ENCODE measurements around the gene FYB2. TPM values are rescaled to one million over a fixed set of nuclear protein-coding genes. Genes with fewer than 3 reads are reported as not detected.

FYB2 gene
- total RNA-seq, 2 donors from 2014 or later: 0.39 to 0.70 TPM

DNA sequence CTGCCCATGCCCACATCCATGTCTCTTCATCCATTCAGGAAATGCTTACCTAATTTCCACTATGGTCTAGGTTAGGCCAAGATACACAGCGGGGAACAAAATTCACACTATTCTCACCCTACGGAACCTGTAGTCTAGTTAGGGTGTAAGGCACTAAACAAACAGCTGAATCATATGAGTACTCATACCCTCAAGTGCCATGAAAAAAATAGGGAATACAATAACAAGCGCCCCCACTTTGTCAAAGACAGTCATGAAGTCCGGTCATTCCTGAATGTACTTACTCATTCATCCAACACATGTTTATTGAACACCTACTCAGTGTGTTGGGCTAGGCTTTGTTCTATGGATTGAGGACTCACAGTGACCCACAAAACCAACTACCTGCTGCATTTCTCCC is 6.2 kb upstream of the FYB2 start:
- TF ChIP-seq, protein P1, sequence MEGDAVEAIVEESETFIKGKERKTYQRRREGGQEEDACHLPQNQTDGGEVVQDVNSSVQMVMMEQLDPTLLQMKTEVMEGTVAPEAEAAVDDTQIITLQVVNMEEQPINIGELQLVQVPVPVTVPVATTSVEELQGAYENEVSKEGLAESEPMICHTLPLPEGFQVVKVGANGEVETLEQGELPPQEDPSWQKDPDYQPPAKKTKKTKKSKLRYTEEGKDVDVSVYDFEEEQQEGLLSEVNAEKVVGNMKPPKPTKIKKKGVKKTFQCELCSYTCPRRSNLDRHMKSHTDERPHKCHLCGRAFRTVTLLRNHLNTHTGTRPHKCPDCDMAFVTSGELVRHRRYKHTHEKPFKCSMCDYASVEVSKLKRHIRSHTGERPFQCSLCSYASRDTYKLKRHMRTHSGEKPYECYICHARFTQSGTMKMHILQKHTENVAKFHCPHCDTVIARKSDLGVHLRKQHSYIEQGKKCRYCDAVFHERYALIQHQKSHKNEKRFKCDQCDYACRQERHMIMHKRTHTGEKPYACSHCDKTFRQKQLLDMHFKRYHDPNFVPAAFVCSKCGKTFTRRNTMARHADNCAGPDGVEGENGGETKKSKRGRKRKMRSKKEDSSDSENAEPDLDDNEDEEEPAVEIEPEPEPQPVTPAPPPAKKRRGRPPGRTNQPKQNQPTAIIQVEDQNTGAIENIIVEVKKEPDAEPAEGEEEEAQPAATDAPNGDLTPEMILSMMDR (IDR thresholded peaks at IDR 0.05): no peak
- Histone ChIP-seq H3K4me1 (peaks cover 0 to 10% of the 10 kb centered on the region in 2 donors), H3K36me3 (no peaks in the 10 kb centered on the region), H3K27ac (no peak overlapping the region), H3K9me3 (no peaks in the 10 kb centered on the region), H3K27me3 (no peaks in the 10 kb centered on the region), H3K4me3 (no peak overlapping the region)
- no peak for DNase-seq (ENCODE audit: low spot score)

DNA sequence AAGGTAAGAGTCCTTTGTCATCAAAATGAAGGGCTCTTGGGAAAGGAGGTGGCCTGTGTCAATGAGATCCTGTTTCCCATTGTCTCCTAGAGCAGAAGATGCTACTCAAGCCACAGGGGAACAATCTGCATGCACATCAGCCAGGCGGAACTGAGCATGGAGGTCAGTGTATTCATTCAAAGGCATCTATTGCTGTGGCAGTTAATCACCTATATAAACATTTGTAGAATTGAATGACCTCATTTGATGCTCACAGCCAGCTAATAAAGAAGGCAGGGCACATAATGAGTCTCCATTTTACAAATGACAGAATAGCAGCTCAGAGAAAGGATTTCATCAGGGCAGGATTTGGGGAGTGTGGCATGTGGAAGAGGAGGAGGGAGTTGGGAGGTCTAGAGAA is 5.7 kb upstream of the FYB2 start:
- no peak overlapping the region for H3K4me3 ChIP-seq
- H3K36me3 ChIP-seq: no peaks in the 10 kb centered on the region
- TF ChIP-seq, protein P1 (IDR thresholded peaks at IDR 0.05): no peak
- no peaks in the 10 kb centered on the region for H3K27me3 ChIP-seq
- H3K4me1 ChIP-seq: peaks cover 0 to 10% of the 10 kb centered on the region in 2 donors
- no peak for DNase-seq (ENCODE audit: low spot score)
- H3K27ac ChIP-seq: no peak overlapping the region
- no peaks in the 10 kb centered on the region for H3K9me3 ChIP-seq

DNA sequence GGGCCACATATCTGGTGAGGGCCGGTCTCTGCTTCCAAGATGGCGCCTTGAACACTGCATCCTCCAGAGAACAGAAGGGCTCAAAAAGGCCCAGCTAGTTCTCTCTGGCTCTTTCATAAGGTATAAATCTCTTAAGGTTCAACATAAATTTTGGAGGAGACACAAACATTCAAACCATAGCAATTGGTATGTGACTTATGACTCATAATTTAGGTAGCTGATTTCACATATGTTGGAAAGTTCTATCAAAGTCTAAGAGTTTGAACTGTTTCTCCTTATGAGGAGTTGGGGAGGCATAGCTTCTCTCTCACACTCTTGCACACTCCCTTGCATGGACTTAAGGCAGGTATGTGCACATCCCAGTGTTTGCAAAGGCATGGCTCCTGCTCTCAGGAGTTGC is 5.1 kb upstream of the FYB2 start:
- no peak for DNase-seq (ENCODE audit: low spot score)
- Histone ChIP-seq H3K4me3 (no peak overlapping the region), H3K27me3 (no peaks in the 10 kb centered on the region)

DNA sequence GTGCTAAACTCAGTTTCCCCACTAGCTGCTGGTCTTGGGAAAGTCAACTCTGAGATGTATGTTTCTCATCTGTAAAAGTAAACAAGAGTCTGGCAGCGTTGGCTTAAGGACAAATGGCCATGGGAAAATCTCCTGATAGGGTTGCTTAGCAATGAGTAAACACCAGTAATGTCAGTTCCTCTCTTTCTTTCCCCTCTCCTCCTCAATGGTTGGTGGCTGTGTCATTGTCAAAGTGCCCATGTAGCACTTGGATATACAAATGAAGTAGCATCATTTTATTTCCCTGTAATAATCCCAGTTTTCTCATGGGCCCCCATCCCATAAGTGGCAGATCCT is 2.2 kb upstream of the FYB2 start:
- Histone ChIP-seq H3K4me3 (no peak overlapping the region), H3K27ac (no peak overlapping the region), H3K27me3 (no peaks in the 10 kb centered on the region), H3K4me1 (peaks cover 0 to 29% of the 10 kb centered on the region in 2 donors), H3K36me3 (no peaks in the 10 kb centered on the region), H3K9me3 (no peaks in the 10 kb centered on the region)
- TF ChIP-seq, protein P1 (IDR thresholded peaks at IDR 0.05): no peak
- no peak for DNase-seq (ENCODE audit: low spot score)

More for the DNA sequence above, 5.1 kb upstream of the FYB2 start:
- peaks cover 0 to 15% of the 10 kb centered on the region in 2 donors for H3K4me1 ChIP-seq
- H3K36me3 ChIP-seq: no peaks in the 10 kb centered on the region
- TF ChIP-seq, protein P1 (IDR thresholded peaks at IDR 0.05): no peak
- no peak overlapping the region for H3K27ac ChIP-seq
- no peaks in the 10 kb centered on the region for H3K9me3 ChIP-seq

DNA sequence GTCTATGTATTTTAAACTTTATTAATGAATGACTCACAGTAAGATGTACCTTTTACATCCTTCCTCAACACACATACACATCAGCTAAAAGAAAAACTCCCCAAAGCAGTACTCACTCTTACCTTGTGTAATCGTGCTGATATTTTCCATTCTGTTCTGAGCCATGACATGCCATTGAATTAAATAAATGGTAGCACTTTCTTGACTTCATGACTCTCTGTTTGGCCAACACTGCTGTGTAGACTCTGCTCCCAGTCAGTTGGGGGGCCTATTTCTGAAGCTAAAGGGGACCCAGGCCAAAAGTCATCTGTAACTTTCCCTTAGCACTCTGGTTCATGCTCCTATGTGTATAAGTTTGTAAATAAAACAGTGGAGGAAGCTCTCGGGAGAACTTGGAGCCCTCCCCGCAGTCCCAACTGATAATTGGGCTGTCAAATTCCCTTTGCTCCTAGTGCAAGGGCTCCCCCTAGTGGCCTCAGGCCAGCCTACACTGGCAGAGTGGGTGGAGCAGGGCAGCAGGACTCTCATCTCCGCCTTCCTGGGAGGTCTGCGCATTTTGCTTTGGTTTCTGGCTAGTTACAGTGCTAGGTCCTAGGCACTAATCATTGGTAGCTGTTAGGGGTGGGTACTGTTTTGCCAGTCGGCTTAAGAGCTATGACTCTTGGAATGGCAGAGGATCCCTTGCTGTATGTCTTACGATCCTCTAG is 1.7 kb upstream of the FYB2 start:
- H3K9me3 ChIP-seq: no peaks in the 10 kb centered on the region
- no peaks in the 10 kb centered on the region for H3K36me3 ChIP-seq
- no peaks in the 10 kb centered on the region for H3K27me3 ChIP-seq
- H3K4me3 ChIP-seq: no peak overlapping the region
- DNase-seq (ENCODE audit: low spot score): peak; percentile 79
- H3K27ac ChIP-seq: no peak overlapping the region
- peaks cover 0 to 29% of the 10 kb centered on the region in 2 donors for H3K4me1 ChIP-seq
- TF ChIP-seq, protein P1 (IDR thresholded peaks at IDR 0.05): peak; percentile 93 to 96
